GM23338 (cell line): Measurements from ENCODE around the gene MCC.

Source experiments
- CREB1 ChIP-seq: fragments of 250-450 bp; sonication (Bioruptor Pico); IDR thresholded peaks from 2 replicates; pipeline ENCODE4 v1.5.0; 2020; ENCODE audit warnings: low read depth, mild to moderate bottlenecking, moderate library complexity
- CTCF ChIP-seq, 2 experiments: fragments of 200-600 bp in 1 of 2; sonication (generic) in 1 of 2; conservative IDR thresholded peaks; 2 replicates each; pipeline versions ENCODE4 v1.5.1 to v1.6.1; 2016 to 2017; ENCODE audit warnings: antibody characterized with exemption in 2 of 2, low read depth in 2 of 2, mild to moderate bottlenecking in 2 of 2, moderate library complexity in 1 of 2
- ETS1 ChIP-seq: IDR thresholded peaks from 2 replicates; pipeline ENCODE4 v1.6.1; 2016; ENCODE audit warnings: antibody characterized with exemption
- EZH2 ChIP-seq: fragments of 200-600 bp; sonication (generic); IDR thresholded peaks from one replicate; pipeline ENCODE4 v1.8.0; 2017; ENCODE audit warnings: antibody characterized with exemption, mild to moderate bottlenecking, low read depth; ENCODE audit not compliant: unreplicated experiment
- EZH2phosphoT487 ChIP-seq: fragments of 200-600 bp; sonication (generic); IDR thresholded peaks from one replicate; pipeline ENCODE4 v1.8.1; 2018; ENCODE audit warnings: antibody characterized with exemption; ENCODE audit not compliant: unreplicated experiment
- JUNB ChIP-seq: IDR thresholded peaks from one replicate; pipeline ENCODE4 v1.6.1; 2016; ENCODE audit warnings: antibody characterized with exemption; ENCODE audit not compliant: unreplicated experiment
- NANOG ChIP-seq: IDR thresholded peaks from 2 replicates; pipeline ENCODE4 v1.6.1; 2016; ENCODE audit warnings: antibody characterized with exemption, borderline replicate concordance
- POLR2AphosphoS5 ChIP-seq: IDR thresholded peaks from 2 replicates; pipeline ENCODE4 v1.6.1; 2016; ENCODE audit warnings: antibody characterized with exemption, low read depth
- REST ChIP-seq: IDR thresholded peaks from one replicate; pipeline ENCODE4 v1.6.1; 2018; ENCODE audit warnings: antibody characterized with exemption; ENCODE audit not compliant: unreplicated experiment
- STAT1 ChIP-seq: IDR thresholded peaks from one replicate; pipeline ENCODE4 v1.6.1; 2016; ENCODE audit warnings: antibody characterized with exemption; ENCODE audit not compliant: unreplicated experiment
- ZNF114 ChIP-seq: fragments of 250-450 bp; sonication (Bioruptor Pico); IDR thresholded peaks from 2 replicates; pipeline ENCODE4 v1.5.0; 2020; ENCODE audit warnings: mild to moderate bottlenecking, moderate library complexity
- ZNF331 ChIP-seq: fragments of 250-450 bp; sonication (Bioruptor Pico); IDR thresholded peaks from 2 replicates; pipeline ENCODE4 v1.5.0; 2020; ENCODE audit warnings: low read depth, mild to moderate bottlenecking, moderate library complexity

- TF ChIP-seq CTCF (conservative IDR thresholded peaks at IDR 0.05; ENCODE audit: low read depth in 2 of 2) (no peak), EZH2phosphoT487 (no peak), STAT1 (no peak), ETS1 (no peak), EZH2 (no peak), CREB1 (CRISPR knock-in tag) (no peak), POLR2AphosphoS5 (no peak), NANOG (no peak), JUNB (no peak), REST (no peak), ZNF114 (CRISPR knock-in tag) (no peak), ZNF331 (CRISPR knock-in tag) (no peak)
Observed at GRCh38 chr5:113150221-113150620, 338.0 kb downstream of the MCC start.
